ELF-1 (cell line): ENCODE results near the gene ABCA12.

Source experiments
- DNase-seq: peaks from one replicate; pipeline ENCODE4 v3.0.0-alpha.2; 2016; ENCODE audit warnings: low read depth, low spot score

ABCA12 gene

DNA sequence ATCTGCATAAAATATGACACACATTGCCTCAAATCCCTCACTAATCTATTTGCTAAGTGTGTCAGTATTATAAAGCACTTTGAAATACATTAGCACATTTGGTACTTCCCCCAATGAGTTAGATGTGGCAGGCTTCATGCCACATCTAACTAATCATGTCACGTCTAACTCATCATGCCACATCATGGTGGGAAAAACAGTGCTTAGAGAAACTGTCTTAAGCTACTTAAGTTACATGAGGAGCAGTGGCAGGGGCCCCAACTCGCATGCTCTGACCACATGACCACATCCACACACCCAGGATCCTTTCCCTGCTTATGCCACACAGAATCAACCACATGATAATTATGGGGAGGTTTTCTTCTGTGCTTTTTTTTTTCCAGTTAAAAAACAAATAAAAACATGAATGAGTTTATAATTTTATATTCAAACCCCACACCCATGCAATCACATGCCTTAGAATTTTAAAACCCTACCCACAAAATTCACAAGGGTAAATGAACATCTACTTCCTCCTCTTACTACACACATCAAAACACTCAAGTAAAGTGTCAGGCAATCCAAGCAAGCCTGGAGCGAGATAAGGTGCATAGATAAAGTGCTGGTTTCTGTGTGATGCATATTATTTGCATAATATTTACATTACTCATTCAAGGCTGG is 1.6 kb downstream of the ABCA12 start:
- no peak for DNase-seq

DNA sequence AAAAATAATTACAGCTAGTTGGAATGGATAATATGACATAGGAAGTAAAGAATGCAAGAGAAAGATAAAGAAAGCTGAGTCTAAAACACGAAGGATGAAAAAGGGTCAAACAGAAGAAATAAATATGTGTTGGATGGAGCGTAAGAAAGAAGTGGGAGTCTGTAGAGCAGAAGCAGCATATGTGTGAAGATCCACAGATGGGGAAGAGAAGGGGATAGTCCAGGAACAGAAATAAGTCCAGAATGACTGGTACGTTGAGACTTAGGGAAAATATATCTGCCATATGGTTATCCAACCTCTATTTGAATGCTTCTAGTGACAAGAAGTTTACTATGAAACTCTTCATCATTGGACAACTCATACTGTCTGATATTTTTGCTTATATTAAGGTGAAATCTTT is 18.0 kb downstream of the ABCA12 start:
- DNase-seq: no peak

DNA sequence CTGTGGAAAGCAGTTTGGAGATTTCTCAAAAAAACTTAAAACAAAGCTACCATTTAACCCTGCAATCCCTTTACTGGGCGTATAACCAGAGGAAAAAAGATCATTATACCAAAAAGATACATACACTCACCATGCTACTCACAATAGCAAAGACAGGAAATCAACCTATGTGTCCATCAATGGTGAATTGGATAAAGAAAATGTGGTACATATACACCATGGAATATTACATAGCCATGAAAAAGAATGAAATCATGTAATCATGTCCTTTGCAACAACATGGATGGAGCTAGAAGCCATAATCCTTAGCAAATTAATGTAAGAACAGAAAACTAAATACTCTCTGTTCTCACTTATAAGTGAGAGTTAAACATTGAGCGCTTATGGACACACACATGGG is 18.6 kb downstream of the ABCA12 start:
- DNase-seq: no peak

DNA sequence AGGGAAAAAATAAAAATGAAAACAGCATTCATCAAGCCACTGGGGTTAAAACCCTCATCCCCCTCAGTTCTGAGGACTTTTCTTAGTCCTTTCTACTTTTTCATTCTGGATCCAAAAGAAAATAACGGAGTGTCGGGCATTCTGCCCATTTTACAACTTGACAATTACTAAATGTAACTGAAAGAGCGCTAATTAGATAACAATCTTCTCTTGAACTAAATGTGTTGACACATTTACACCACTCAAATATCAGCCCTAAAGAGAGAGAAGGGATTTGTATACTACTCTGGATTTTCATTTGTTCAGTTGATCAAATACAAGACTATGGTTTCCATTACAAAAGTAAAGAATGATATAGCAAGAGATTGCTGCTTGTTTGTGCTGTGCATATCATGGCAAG is 27.5 kb downstream of the ABCA12 start:
- DNase-seq: no peak

DNA sequence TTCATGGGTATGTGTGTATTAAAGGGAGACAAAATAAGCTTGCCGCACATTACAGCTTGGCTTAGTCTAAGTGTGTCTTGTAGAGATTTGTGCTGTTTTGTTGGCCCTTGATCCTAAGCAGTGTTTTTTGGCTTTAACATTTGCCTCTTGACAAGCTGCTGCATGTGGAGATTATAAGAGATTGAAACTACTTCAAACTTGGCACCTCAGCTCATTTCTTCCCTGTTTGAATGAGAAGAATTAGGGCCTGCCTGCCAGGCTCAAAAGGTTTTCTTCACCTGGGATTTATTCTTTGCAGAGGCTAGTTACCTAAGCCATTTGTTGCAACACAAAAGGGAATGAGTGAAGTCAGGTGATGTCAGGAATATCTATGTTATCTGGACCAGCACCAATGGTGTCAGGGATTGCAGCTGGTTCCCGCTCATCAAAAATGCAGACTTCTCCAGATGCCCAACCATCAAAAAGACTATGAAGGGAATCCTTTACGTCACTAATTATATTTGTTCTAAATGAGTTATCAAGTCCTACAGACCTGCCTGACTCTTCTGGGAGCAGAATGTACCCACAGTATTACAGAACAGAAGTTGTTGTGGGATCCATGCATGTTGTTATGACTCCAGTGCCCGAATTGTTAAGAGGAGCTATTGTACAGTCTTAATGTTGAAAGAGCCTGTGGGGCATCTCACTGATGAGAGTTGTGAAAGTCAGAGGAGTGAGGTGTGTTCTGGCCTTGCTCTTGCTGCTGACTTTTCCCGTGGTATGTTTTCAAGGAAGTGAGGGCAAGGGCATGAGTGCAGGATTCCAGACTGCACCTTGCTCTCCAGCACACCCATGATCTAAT is 31.0 kb downstream of the ABCA12 start:
- DNase-seq: no peak

DNA sequence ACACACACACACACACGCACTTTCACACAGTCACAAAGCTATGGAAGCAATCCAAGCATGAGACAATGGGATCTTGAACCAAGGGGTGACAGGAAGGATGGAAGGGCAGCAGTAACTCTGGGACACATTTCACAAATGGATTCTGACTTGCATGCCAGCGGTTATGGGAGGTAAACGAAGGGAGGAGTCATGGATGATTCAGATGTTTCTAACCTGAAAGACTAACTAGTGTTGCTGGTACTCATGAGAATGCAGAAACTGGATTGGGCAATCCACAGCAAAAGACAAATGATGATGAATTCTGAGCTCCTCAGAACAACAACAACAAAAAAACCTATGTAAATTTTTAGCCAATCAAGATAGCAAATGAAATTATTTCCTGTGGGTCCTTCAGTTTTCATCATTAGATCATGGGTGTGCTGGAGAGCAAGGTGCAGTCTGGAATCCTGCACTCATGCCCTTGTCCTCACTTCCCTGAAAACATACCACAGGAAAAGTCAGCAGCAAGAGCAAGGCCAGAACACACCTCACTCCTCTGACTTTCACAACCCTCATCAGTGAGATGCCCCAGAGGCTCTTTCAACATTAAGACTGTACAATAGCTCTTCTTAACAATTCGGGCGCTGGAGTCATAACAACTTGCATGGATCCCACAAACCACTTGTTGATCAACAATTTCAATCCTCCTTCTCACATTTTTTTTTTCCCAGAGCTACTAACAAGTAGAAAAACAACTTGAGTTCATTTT is 32.6 kb downstream of the ABCA12 start:
- no peak for DNase-seq

DNA sequence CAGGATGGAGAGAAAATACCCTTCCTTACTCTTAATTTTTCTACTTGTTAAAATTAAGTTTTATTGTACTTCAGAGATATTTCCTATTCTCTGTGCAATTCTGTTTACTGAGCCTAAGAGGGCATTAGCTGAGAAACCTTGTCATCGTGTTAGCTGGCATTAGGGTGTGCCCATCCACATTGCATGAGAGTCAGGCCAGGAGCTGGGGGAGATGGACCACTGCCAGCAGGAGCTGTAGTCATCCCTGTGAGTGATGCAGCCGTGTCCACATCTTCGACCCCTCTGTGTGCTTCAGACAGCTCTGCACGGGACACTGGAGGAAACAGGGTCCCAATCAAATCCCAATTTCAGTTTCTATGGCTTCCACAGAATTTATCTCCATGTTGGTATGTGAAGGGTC is 34.2 kb downstream of the ABCA12 start:
- DNase-seq: no peak

DNA sequence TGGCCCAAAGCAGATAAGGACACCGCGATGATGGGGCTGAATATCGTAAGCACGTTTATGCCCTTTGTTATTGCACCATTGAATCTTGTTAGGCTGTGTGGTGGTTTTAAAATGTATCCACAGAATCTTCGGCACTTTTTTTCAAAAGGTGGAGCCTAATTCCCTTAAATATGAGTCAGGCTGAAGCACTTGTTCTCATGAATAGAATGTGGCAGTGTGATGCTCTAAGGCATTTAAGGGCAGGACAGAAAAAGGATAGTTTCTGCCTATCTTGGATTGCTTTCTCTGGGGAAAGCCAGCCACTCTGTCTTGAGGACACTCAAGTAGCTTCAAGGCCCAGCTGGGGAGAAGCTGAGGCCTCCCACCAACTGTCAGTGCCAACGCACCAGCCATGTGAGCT is 39.6 kb downstream of the ABCA12 start:
- no peak for DNase-seq

DNA sequence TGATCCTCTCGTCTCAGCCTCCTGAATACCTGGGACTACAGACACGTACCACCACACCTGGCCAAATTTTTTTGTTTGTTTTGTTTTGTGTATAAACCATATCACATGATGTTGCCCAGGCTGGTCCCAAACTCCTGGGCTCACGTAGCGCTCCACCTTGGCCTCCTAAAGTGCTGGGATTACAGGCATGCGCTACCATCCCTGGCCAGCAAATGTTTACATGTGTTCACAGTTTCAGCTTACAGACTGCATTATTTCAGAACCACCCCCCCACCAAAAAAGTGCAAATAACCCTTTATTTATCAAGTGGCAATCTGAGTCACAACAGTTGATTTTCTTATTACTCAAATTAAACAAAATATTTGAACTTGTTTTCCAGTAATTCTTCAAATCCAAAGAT is 54.3 kb downstream of the ABCA12 start:
- DNase-seq: no peak

DNA sequence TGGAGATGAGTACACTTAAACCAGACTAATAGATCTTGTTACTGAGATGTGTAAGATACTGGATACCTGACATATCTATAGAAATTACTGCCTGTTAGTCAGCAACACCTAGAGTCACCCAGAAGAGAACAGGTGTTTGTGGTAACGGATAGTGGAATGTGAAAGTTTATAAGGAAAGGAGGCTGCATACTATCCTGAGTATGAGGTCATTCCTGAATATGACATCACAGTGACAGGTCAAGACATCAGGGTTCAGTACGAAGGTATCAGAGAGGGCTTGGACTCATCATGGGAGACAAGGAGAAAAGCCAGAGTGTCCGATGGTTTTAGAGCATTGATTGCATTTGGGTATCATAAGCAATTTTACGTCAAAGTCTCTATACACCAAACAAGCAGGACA is 55.3 kb downstream of the ABCA12 start:
- no peak for DNase-seq

DNA sequence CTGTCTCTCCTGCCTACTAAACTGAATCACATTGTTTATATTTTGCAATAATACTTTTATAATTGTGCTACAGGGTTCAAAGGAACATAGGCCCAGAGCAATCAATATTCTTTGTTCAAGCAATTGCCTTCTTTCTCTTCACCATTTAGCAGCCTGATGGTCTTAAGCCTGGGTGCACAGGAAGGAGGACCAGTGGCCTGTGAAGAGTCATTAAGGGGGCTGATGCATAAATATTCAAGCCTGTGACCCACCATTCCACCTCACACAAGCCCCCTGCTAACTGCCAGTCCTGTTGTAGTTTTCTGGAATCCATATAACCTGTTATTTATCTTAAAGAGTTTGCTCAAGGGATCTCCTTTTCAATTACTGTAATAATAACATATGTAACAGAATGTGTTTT is 56.0 kb downstream of the ABCA12 start:
- DNase-seq: no peak

DNA sequence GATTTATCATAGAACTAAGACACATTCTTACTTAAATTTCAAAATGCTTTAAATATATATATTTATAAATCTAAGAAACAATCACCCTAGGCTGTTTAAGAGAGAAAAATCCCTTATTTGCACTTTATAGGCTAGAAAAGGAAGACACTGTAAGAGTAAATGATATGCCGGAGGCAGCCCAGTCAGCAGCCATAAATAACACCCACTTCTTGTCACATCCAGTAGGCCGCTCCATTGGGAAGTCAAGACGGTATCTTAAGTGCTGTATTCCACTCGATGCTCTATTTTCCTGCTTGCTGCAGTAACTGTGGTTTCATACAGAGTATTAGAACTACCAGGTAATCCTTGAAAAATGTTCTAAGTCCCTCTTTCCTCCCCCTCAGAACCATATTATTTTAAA is 57.9 kb downstream of the ABCA12 start:
- no peak for DNase-seq

DNA sequence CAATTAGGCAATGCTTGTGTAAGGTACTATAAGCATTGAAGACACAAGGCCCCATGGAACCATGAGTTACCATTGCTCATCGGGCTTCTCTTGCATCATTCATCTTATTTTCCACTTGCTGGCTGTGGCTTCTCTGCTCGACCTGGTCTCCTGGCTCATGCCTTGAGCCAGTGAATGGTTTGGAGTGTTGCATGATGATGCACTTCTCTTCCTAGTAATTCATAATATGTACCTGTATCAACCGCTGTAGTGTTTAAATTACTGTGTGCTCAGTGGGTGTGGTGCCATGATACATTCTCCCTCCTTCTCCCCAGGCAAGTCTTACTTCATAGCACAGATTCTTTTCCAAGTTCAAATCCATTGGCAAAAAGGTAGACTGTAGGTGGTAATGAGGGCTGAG is 66.8 kb downstream of the ABCA12 start:
- DNase-seq: no peak

DNA sequence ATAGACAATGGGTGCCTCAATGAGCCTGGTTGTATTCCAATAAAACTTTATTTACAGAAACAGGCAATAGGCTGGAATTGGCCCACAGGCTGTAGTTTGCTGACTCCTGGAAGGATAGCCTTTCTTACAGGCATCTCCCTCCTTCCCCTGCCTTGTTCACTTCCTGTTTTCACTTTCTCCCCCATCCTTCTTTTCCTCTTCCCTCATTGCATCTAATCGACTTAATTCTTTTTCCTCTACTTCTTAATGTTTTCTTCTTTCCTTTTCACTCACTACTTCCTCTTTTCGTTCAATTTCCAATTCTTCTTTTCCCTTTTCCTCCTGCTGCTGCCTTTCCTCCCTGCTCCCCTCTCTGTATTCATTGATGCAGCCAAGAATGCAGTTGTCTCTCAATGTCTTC is 70.0 kb downstream of the ABCA12 start:
- no peak for DNase-seq

DNA sequence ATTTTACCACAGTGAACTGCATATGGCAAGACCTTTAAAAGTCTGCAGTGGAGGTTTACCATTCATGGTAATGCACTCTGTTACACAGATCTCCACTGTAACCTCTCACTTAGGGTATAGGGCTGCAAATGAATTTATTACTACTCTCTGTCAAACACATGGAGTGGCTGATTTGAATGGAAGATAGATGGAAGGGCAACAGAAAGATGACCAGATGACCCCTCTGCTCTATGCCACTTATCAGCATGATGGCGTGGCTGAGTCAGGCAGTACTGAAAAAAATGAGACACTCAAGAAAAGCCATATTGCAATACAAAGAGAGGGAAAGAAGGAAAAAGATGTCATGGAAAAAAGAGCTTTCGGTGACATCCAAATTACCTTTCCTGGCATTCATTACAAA is 72.3 kb downstream of the ABCA12 start:
- no peak for DNase-seq

DNA sequence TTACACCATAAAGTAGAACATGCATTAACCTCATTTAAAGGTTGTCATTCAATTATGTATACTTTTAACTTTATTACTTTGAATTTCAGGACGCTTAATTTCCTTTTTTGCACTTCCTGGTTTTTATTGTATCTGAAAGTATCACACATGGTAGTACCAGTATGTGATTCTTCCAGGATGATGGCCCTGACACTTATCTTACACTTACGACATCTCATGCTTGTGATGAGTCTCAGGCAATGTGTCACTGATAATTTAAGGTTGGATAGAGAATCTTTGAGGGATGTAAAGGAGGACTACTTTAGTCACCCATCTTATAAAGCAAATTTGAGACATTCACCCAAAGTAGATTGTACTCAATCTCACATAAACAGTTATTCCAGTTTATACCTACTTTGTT is 74.9 kb downstream of the ABCA12 start:
- DNase-seq: no peak

DNA sequence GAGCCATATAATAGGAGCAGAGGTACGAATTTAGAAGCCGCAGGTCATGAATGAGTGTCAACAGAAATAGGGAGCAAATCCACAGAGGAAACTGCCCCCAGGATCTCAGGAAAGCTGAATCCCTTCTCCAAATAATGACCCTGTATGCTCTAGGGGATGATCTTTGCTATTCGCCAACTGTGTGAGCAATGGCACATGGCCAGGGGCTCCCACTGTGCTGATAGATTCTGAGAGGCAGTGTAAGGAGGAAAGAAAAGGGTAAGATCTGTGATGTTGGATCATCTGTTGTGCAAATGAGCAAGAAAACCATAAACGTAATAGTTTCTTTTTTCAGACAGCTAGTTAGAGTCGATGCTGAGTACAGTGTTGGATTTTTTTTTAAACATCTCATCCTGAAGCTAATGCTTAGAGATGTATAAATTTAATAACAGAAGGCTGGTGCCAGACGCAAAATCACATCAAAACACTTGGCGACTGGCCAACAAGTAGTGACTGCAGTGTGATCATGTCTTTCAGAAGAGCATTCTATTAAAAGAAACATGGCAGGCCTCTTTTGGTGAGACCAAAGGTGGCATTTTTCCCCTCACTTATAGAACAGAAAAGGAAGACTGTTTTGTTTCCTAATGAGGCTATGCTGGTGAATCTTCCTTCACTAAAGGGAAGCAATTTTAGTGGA is 77.4 kb downstream of the ABCA12 start:
- DNase-seq: no peak

DNA sequence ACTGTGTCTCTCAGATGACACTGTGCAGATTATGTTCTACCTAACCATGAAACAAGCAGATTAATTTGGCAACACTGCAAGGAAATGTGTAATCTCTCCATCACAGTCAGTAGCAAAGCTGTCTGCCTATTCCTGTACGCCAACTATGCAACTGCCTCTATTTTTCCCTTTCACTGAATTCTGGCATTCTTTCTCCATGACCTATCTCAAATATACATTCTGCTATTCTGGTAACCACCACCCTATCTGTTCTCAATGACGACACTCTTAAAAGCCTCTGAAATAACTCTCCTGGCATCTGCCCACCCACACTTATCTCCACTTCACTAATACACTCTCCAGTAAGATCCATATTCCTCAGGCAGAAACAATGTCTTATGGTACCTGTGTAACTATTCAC is 78.7 kb downstream of the ABCA12 start:
- no peak for DNase-seq

DNA sequence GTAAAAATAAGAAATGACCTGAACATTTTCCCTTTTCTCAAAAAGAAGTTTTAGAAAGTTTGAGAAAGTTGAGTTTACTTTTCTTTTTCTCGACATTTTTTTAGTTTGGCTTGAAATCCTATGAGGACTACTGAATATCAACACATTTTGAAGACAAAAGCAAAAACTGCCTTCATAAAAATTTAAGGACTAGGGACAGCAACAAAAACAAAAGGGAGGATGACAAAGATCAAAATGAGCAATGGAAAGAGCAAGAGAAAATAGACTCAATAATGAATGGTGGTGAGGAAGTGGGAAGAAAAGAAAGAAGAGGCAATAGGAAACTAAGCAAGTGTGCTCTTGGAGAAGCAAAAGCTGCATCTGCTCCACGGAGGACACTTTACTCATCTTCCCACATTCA is 82.5 kb downstream of the ABCA12 start:
- no peak for DNase-seq

DNA sequence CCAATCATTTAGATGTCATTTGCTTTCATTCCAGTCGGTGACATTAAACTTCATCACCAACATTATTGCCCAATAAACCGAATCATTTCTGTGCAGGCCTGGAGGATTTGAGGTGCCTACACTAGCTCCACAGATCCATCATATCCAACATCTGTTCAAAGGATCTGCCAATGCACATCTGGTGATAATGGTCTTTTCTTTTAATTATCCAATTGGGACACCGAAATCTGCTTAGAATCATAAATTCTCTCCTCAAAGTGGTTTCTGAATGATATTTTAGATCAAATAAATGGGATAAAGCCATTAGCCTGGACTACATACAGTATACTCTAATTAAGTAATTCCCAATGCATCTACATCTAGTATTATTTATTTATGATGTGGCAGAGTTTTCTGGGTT is 85.6 kb downstream of the ABCA12 start:
- DNase-seq: no peak

DNA sequence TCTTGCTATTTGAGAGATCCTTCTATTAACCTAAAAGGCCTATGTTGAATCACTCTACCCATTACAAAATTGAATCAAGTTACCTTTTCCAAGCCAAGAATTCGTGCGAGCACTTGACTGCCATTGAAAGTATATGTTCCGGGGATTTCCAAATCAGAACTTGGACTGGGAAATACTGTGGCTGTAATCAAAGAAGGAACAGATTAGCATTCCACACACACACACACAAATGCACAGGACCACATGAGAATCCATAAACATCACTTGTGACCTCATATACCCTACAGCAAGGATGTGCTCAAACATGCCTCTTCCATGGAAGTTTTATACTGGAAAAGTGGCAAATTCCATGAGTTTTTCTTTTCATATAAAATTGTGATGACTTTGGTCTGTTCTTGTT is 86.0 kb downstream of the ABCA12 start:
- DNase-seq: no peak

DNA sequence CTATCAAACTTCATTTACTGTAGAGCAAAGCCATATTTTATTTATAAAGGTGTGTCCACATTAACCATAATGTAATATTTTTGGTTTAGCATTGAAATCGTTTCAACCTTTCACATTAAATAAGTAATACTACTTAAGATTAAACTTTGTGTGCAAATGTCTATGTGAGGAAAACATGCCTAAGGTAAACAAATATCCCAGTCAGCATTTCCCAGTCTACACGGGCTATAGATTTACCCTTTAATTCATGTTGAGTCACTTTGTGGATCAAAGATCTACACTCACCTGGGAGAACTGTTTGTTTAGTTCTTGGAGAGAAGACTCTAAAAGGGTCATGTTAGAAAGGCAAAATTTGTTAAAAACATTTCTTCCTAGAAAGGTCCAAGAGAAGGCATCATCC is 89.1 kb downstream of the ABCA12 start:
- no peak for DNase-seq
